ENCODE results near the gene UGT3A2.
"Not testable (repeated sequence)": the region's sequence is repeated elsewhere in the genome, so short reads cannot be mapped to it uniquely, and the experiment has no call there.

UGT3A2 gene

GRCh38 chr5:36022246-36022645 is 44.4 kb downstream of the UGT3A2 start:
- not testable (repeated sequence) for H3K9ac ChIP-seq (ENCODE audit: low read length); H3K36me3 ChIP-seq (ENCODE audit: control insufficient read depth, insufficient read depth, low read length); H3K4me3 ChIP-seq (ENCODE audit: low read length); H3K4me1 ChIP-seq (ENCODE audit: control insufficient read depth, insufficient read depth, low read length); H3K27me3 ChIP-seq (ENCODE audit: control insufficient read depth, insufficient read depth, low read length); H3K27ac ChIP-seq (ENCODE audit: low read depth, low read length)

DNA sequence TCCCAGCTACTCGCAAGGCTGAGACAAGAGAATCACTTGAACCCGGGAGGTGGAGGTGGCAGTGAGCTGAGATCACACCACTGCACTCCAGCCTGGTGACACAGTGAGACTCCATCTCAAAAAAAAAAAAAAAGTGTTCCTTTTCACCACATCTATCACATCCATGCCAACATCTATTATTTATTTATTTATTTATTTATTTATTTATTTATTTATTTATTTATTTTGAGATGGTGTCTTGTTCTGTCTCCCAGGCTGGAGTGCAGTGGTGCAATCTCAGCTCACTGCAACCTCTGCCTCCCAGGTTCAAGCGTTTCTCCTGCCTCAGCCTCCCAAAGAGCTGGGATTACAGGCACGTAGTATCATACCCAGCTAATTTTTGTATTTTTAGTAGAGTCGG is 47.1 kb downstream of the UGT3A2 start:
- not testable (repeated sequence) for H3K36me3 ChIP-seq (ENCODE audit: control insufficient read depth, insufficient read depth, low read length); H3K9ac ChIP-seq (ENCODE audit: low read length); H3K27me3 ChIP-seq (ENCODE audit: control insufficient read depth, insufficient read depth, low read length); H3K4me3 ChIP-seq (ENCODE audit: low read length); H3K27ac ChIP-seq (ENCODE audit: low read depth, low read length); H3K4me1 ChIP-seq (ENCODE audit: control insufficient read depth, insufficient read depth, low read length)

DNA sequence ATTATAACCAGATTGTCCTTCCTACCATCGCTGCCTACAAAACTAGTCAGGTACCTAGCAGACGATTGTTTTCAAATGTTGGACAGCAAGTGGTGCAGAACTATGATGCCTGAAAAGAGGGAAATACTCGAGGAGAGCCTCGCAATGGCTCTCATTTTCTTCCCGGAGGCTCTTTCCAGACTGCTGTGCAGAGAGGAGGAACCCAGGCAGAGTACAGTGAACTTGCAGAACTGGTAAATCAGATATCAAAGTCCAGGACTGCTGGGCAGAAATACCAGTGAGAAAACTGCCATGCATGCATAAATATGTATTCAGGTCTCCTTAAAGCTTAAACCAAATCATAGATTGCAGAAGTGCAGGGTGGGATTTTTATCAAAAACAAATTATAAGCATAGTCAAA is 49.1 kb downstream of the UGT3A2 start:
- Histone ChIP-seq H3K4me3 (ENCODE audit: low read length) (no peak overlapping the region), H3K36me3 (ENCODE audit: control insufficient read depth, insufficient read depth, low read length) (no peaks in the 10 kb centered on the region), H3K4me1 (ENCODE audit: control insufficient read depth, insufficient read depth, low read length) (no peaks in the 10 kb centered on the region), H3K27me3 (ENCODE audit: control insufficient read depth, insufficient read depth, low read length) (no peaks in the 10 kb centered on the region), H3K9ac (ENCODE audit: low read length) (no peak overlapping the region), H3K27ac (ENCODE audit: low read depth, low read length) (no peak overlapping the region)

- Histone ChIP-seq H3K4me3 (ENCODE audit: low read length) (no peak overlapping the region), H3K9ac (ENCODE audit: low read length) (no peak overlapping the region), H3K36me3 (ENCODE audit: control insufficient read depth, insufficient read depth, low read length) (no peaks in the 10 kb centered on the region), H3K4me1 (ENCODE audit: control insufficient read depth, insufficient read depth, low read length) (no peaks in the 10 kb centered on the region), H3K27me3 (ENCODE audit: control insufficient read depth, insufficient read depth, low read length) (no peaks in the 10 kb centered on the region), H3K27ac (ENCODE audit: low read depth, low read length) (no peak overlapping the region)
Measured at GRCh38 chr5:36017004-36017403, 49.7 kb downstream of the UGT3A2 start.

GRCh38 chr5:36013182-36013581 is 53.5 kb downstream of the UGT3A2 start:
- no peaks in the 10 kb centered on the region for H3K36me3 ChIP-seq (ENCODE audit: control insufficient read depth, insufficient read depth, low read length)
- H3K27me3 ChIP-seq (ENCODE audit: control insufficient read depth, insufficient read depth, low read length): no peaks in the 10 kb centered on the region
- H3K9ac ChIP-seq (ENCODE audit: low read length): no peak overlapping the region
- H3K4me1 ChIP-seq (ENCODE audit: control insufficient read depth, insufficient read depth, low read length): no peaks in the 10 kb centered on the region
- no peak overlapping the region for H3K4me3 ChIP-seq (ENCODE audit: low read length)
- no peak overlapping the region for H3K27ac ChIP-seq (ENCODE audit: low read depth, low read length)

GRCh38 chr5:36009698-36010097 is 57.0 kb downstream of the UGT3A2 start:
- H3K9ac ChIP-seq (ENCODE audit: low read length): no peak overlapping the region
- H3K27me3 ChIP-seq (ENCODE audit: control insufficient read depth, insufficient read depth, low read length): no peaks in the 10 kb centered on the region
- H3K4me1 ChIP-seq (ENCODE audit: control insufficient read depth, insufficient read depth, low read length): no peaks in the 10 kb centered on the region
- no peak overlapping the region for H3K27ac ChIP-seq (ENCODE audit: low read depth, low read length)
- no peaks in the 10 kb centered on the region for H3K36me3 ChIP-seq (ENCODE audit: control insufficient read depth, insufficient read depth, low read length)
- no peak overlapping the region for H3K4me3 ChIP-seq (ENCODE audit: low read length)

- Histone ChIP-seq H3K4me3 (ENCODE audit: low read length) (no peak overlapping the region), H3K27me3 (ENCODE audit: control insufficient read depth, insufficient read depth, low read length) (no peaks in the 10 kb centered on the region), H3K36me3 (ENCODE audit: control insufficient read depth, insufficient read depth, low read length) (no peaks in the 10 kb centered on the region), H3K27ac (ENCODE audit: low read depth, low read length) (no peak overlapping the region), H3K9ac (ENCODE audit: low read length) (no peak overlapping the region), H3K4me1 (ENCODE audit: control insufficient read depth, insufficient read depth, low read length) (no peaks in the 10 kb centered on the region)
Measured at GRCh38 chr5:36007366-36007765, 59.3 kb downstream of the UGT3A2 start.

DNA sequence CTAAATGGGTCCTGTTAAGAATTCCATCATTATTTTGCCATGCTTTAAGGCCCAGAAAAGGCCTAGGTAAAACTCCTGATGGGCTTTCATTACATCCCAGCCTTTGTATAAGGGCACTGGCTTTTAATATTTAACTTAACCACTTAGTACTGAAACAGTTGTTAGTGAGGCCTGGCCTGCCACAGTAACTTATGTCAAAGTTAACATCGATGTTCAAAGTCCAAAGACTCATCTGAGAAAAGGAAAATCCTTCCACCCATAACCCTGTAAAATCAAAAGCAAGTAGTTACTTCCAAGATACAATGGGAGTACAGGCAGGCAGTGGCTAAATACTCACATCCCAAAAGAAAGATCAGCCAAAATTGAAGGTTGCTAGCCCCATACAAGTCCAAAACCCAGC is 60.5 kb downstream of the UGT3A2 start:
- H3K36me3 ChIP-seq (ENCODE audit: control insufficient read depth, insufficient read depth, low read length): no peaks in the 10 kb centered on the region
- no peak overlapping the region for H3K27ac ChIP-seq (ENCODE audit: low read depth, low read length)
- no peaks in the 10 kb centered on the region for H3K4me1 ChIP-seq (ENCODE audit: control insufficient read depth, insufficient read depth, low read length)
- no peaks in the 10 kb centered on the region for H3K27me3 ChIP-seq (ENCODE audit: control insufficient read depth, insufficient read depth, low read length)
- H3K4me3 ChIP-seq (ENCODE audit: low read length): no peak overlapping the region
- H3K9ac ChIP-seq (ENCODE audit: low read length): no peak overlapping the region

- no peaks in the 10 kb centered on the region for H3K4me1 ChIP-seq (ENCODE audit: control insufficient read depth, insufficient read depth, low read length)
- no peaks in the 10 kb centered on the region for H3K36me3 ChIP-seq (ENCODE audit: control insufficient read depth, insufficient read depth, low read length)
- H3K4me3 ChIP-seq (ENCODE audit: low read length): no peak overlapping the region
- no peak overlapping the region for H3K27ac ChIP-seq (ENCODE audit: low read depth, low read length)
- no peak overlapping the region for H3K9ac ChIP-seq (ENCODE audit: low read length)
- H3K27me3 ChIP-seq (ENCODE audit: control insufficient read depth, insufficient read depth, low read length): no peaks in the 10 kb centered on the region
Measured at GRCh38 chr5:36001032-36001431, 65.7 kb downstream of the UGT3A2 start.

- Histone ChIP-seq H3K36me3 (ENCODE audit: control insufficient read depth, insufficient read depth, low read length) (no peaks in the 10 kb centered on the region), H3K27ac (ENCODE audit: low read depth, low read length) (no peak overlapping the region), H3K4me3 (ENCODE audit: low read length) (no peak overlapping the region), H3K9ac (ENCODE audit: low read length) (no peak overlapping the region), H3K4me1 (ENCODE audit: control insufficient read depth, insufficient read depth, low read length) (no peaks in the 10 kb centered on the region), H3K27me3 (ENCODE audit: control insufficient read depth, insufficient read depth, low read length) (no peaks in the 10 kb centered on the region)
Measured at GRCh38 chr5:35999547-35999946, 67.1 kb downstream of the UGT3A2 start.

GRCh38 chr5:35996076-35996475 is 70.6 kb downstream of the UGT3A2 start:
- Histone ChIP-seq H3K4me1 (ENCODE audit: control insufficient read depth, insufficient read depth, low read length) (no peaks in the 10 kb centered on the region), H3K27me3 (ENCODE audit: control insufficient read depth, insufficient read depth, low read length) (no peaks in the 10 kb centered on the region), H3K9ac (ENCODE audit: low read length) (no peak overlapping the region), H3K27ac (ENCODE audit: low read depth, low read length) (no peak overlapping the region), H3K36me3 (ENCODE audit: control insufficient read depth, insufficient read depth, low read length) (no peaks in the 10 kb centered on the region), H3K4me3 (ENCODE audit: low read length) (no peak overlapping the region)

DNA sequence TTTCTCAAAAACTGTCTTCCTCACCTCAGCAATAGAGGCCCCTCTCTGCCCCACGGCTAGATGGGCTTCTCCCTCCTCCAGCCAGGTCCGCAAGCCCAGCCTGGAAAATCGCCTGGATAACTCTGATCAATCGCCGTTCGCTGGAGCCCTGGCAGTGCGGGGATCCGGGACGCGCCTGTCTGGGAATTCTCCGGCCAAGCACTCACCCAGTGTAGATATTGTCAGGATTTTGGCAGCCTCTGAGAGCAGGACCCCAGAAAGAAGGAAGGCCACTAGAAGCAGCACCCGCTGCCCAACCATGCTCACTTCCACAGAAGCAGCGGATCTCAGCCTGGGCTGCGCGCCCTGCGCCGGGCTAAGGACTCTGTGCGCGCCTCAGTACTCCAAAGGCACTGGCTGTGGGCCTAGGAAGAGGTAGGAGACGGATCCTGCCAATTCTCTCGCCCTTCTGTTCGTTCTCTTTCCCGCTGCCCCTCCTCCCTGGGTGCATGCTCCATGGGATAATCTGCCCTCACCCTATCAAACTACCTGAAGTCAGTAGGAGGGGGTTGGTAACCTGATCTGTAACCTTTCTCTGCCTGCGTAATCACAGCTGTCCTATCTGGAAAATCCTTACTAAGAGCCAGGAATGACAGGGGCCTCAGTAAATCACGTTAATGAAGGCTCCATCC is 75.6 kb downstream of the UGT3A2 start, which contains the start of gene UGT3A1:
UGT3A1 (minus strand) TSS at position 450 of the 671 bp plus-strand sequence; CDS start at position 300, 150 bp downstream.
- H3K27ac ChIP-seq (ENCODE audit: low read depth, low read length): no peak within 1 kb of the TSS
- no peak within 1 kb of the TSS for H3K4me3 ChIP-seq (ENCODE audit: low read length)
- H3K36me3 ChIP-seq (ENCODE audit: control insufficient read depth, insufficient read depth, low read length): no peaks in the 10 kb centered on the region
- H3K9ac ChIP-seq (ENCODE audit: low read length): no peak within 1 kb of the TSS
- H3K4me1 ChIP-seq (ENCODE audit: control insufficient read depth, insufficient read depth, low read length): no peaks in the 10 kb centered on the region
- no peaks in the 10 kb centered on the region for H3K27me3 ChIP-seq (ENCODE audit: control insufficient read depth, insufficient read depth, low read length)

DNA sequence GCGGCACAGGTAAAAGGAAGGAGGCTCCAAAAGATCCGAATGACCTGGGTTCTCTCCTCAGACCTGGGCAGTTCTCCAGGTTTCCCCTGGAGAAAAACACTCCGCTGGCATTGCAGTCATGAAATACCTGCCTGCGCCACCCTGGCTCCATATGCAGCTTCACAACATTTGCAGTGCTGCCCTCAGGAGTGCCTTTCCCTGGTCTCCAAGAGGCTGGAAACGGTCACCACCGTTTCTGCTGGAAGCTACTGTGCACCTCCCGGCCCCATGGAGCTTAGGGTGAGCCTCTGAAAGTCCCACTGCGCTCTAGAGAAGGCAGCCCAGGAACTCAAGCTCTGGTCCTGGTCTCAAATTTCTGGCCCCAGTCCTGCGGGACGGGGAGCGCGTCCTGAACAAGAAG is 76.2 kb downstream of the UGT3A2 start:
- no peak overlapping the region for H3K27ac ChIP-seq (ENCODE audit: low read depth, low read length)
- H3K9ac ChIP-seq (ENCODE audit: low read length): no peak overlapping the region
- H3K4me1 ChIP-seq (ENCODE audit: control insufficient read depth, insufficient read depth, low read length): no peaks in the 10 kb centered on the region
- H3K27me3 ChIP-seq (ENCODE audit: control insufficient read depth, insufficient read depth, low read length): no peaks in the 10 kb centered on the region
- no peaks in the 10 kb centered on the region for H3K36me3 ChIP-seq (ENCODE audit: control insufficient read depth, insufficient read depth, low read length)
- no peak overlapping the region for H3K4me3 ChIP-seq (ENCODE audit: low read length)

All from rectal smooth muscle tissue (tissue), 1 donor.